Neural cell (in vitro differentiated cells): ENCODE measurements around the gene COX6B2. TPM values are rescaled to one million over a fixed set of nuclear protein-coding genes. Genes with fewer than 3 reads are reported as not detected.

ENCODE experiments used
- H2AFZ ChIP-seq: fragments of 200-600, 300-800 bp; sonication (generic), shearing (Covaris generic); 2 replicates; pipeline ENCODE4 v1.6.0; 2014; ENCODE audit warnings: low read depth, mild to moderate bottlenecking, antibody characterized with exemption, low read length, moderate library complexity
- H3F3A ChIP-seq: fragments of 200-600 bp; shearing (Covaris generic); 2 replicates; pipeline ENCODE4 v1.6.1; 2016; ENCODE audit warnings: mild to moderate bottlenecking, moderate library complexity, mixed read lengths, antibody characterized with exemption, low read length; ENCODE audit not compliant: insufficient read depth, poor library complexity, severe bottlenecking
- H3K27ac ChIP-seq: fragments of 200-600, 300-800 bp; sonication (generic), shearing (Covaris generic); 2 replicates; pipeline ENCODE4 v1.5.1; 2014; ENCODE audit warnings: mild to moderate bottlenecking, low read length, moderate library complexity
- H3K27me3 ChIP-seq: fragments of 300-800, 200-600 bp; sonication (generic), shearing (Covaris generic); 2 replicates; pipeline ENCODE4 v1.6.0; 2014; ENCODE audit warnings: mild to moderate bottlenecking, low read depth, low read length, moderate library complexity; ENCODE audit not compliant: insufficient read depth
- H3K36me3 ChIP-seq: fragments of 300-800, 200-600 bp; sonication (generic), shearing (Covaris generic); 2 replicates; pipeline ENCODE4 v1.5.1; 2014; ENCODE audit warnings: mild to moderate bottlenecking, antibody characterized with exemption, low read length, moderate library complexity; ENCODE audit not compliant: insufficient read depth
- H3K4me2 ChIP-seq: fragments of 300-800, 200-600 bp; sonication (generic), shearing (Covaris generic); 2 replicates; pipeline ENCODE4 v1.6.0; 2014; ENCODE audit warnings: mild to moderate bottlenecking, low read length
- H3K4me3 ChIP-seq: fragments of 300-800, 200-600 bp; sonication (generic), shearing (Covaris generic); 2 replicates; pipeline ENCODE4 v1.5.1; 2014; ENCODE audit warnings: mild to moderate bottlenecking, low read length, moderate library complexity
- H3K79me2 ChIP-seq: fragments of 200-600 bp; shearing (Covaris generic); replicated peaks from 2 replicates; pipeline ENCODE4 v1.6.0; 2014; ENCODE audit warnings: mild to moderate bottlenecking, low read length, moderate library complexity; ENCODE audit not compliant: insufficient read depth
- H3K9ac ChIP-seq: fragments of 300-800, 200-600 bp; sonication (generic), shearing (Covaris generic); 2 replicates; pipeline ENCODE4 v1.6.1; 2016; ENCODE audit warnings: mild to moderate bottlenecking, low read length, mixed read lengths
- H3K9me2 ChIP-seq: fragments of 200-600 bp; shearing (Covaris generic); 2 replicates; pipeline ENCODE4 v1.6.1; 2016; ENCODE audit warnings: mild to moderate bottlenecking, low read length, mixed read lengths; ENCODE audit not compliant: insufficient read depth
- H3K9me3 ChIP-seq: fragments of 200-600, 300-800 bp; sonication (generic), shearing (Covaris generic); 2 replicates; pipeline ENCODE4 v1.6.1; 2016; ENCODE audit warnings: mild to moderate bottlenecking, mixed run types, low read length, moderate library complexity, mixed read lengths
- H4K20me1 ChIP-seq: fragments of 200-600 bp; shearing (Covaris generic); 2 replicates; pipeline ENCODE4 v1.6.1; 2016; ENCODE audit warnings: mild to moderate bottlenecking, mixed run types; ENCODE audit not compliant: insufficient read depth
- EP300 ChIP-seq: fragments of 450-650 bp; conservative IDR thresholded peaks from 2 replicates; pipeline ENCODE4 v1.6.1; 2014; ENCODE audit warnings: antibody characterized with exemption, mild to moderate bottlenecking, moderate library complexity; ENCODE audit not compliant: poor library complexity, severe bottlenecking
- EZH2 ChIP-seq: fragments of 200-600, 300-800 bp; shearing (Covaris generic), sonication (generic); IDR thresholded peaks from 2 replicates; pipeline ENCODE4 v1.6.1; 2014; ENCODE audit warnings: antibody characterized with exemption, low read length, borderline replicate concordance, mild to moderate bottlenecking; ENCODE audit not compliant: insufficient read depth, poor library complexity, severe bottlenecking
- MXI1 ChIP-seq: fragments of 450-650 bp; conservative IDR thresholded peaks from 2 replicates; pipeline ENCODE4 v1.6.1; 2014; ENCODE audit warnings: antibody characterized with exemption, mild to moderate bottlenecking; ENCODE audit not compliant: poor library complexity, severe bottlenecking
- POLR2AphosphoS5 ChIP-seq: IDR thresholded peaks from 2 replicates; pipeline ENCODE4 v1.6.1; 2012
- RAD21 ChIP-seq: fragments of 450-650 bp; conservative IDR thresholded peaks from 2 replicates; pipeline ENCODE4 v1.6.1; 2014; ENCODE audit warnings: antibody characterized with exemption, mild to moderate bottlenecking, moderate library complexity
- REST ChIP-seq: IDR thresholded peaks from 2 replicates; pipeline ENCODE4 v1.6.1; 2012; ENCODE audit warnings: borderline replicate concordance
- SMC3 ChIP-seq: fragments of 450-650 bp; conservative IDR thresholded peaks from 2 replicates; pipeline ENCODE4 v1.6.1; 2014; ENCODE audit warnings: antibody characterized with exemption, mild to moderate bottlenecking, moderate library complexity; ENCODE audit not compliant: poor library complexity
- TAF1 ChIP-seq: IDR thresholded peaks from 2 replicates; pipeline ENCODE4 v1.6.1; 2012; ENCODE audit warnings: low read depth
- polyA plus RNA-seq: library from polyadenylated mRNA; depleted of rRNA; stranded (reverse); fragments of >200 nt; gene quantifications from 2 replicates; pipeline ENCODE4 v1.2.3, GENCODE V29; 2014
- TF ChIP-seq, protein P1 (sequence below): fragments of 450-650 bp; IDR thresholded peaks from 2 replicates; pipeline ENCODE4 v1.5.1; 2014; ENCODE audit warnings: antibody characterized with exemption, mild to moderate bottlenecking, moderate library complexity; ENCODE audit not compliant: poor library complexity, severe bottlenecking

COX6B2 gene
- polyA plus RNA-seq, 1 donor from 2014 or later: 0.17 TPM

GRCh38 chr19:55311397-55311796 is 43.1 kb downstream of the COX6B2 start:
- Histone ChIP-seq H3K9me2 (no peaks in the 10 kb centered on the region), H3K9ac (no peak overlapping the region), H3K4me3 (no peak overlapping the region), H3K36me3 (no peaks in the 10 kb centered on the region), H3K27me3 (no peaks in the 10 kb centered on the region), H4K20me1 (no peaks in the 10 kb centered on the region), H3K4me2 (no peak overlapping the region), H3K79me2 (no peaks in the 10 kb centered on the region), H2AFZ (no peak overlapping the region), H3K9me3 (no peaks in the 10 kb centered on the region), H3K27ac (no peak overlapping the region), H3F3A (no peaks in the 10 kb centered on the region)
- TF ChIP-seq SMC3 (no peak), EP300 (no peak), TAF1 (no peak), MXI1 (no peak)
- TF ChIP-seq, protein P1, sequence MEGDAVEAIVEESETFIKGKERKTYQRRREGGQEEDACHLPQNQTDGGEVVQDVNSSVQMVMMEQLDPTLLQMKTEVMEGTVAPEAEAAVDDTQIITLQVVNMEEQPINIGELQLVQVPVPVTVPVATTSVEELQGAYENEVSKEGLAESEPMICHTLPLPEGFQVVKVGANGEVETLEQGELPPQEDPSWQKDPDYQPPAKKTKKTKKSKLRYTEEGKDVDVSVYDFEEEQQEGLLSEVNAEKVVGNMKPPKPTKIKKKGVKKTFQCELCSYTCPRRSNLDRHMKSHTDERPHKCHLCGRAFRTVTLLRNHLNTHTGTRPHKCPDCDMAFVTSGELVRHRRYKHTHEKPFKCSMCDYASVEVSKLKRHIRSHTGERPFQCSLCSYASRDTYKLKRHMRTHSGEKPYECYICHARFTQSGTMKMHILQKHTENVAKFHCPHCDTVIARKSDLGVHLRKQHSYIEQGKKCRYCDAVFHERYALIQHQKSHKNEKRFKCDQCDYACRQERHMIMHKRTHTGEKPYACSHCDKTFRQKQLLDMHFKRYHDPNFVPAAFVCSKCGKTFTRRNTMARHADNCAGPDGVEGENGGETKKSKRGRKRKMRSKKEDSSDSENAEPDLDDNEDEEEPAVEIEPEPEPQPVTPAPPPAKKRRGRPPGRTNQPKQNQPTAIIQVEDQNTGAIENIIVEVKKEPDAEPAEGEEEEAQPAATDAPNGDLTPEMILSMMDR: no peak

- H3F3A ChIP-seq: no peaks in the 10 kb centered on the region
These were observed 44.0 kb downstream of the COX6B2 start for GRCh38 chr19:55310498-55310897.

More at GRCh38 chr19:55310498-55310897, 44.0 kb downstream of the COX6B2 start:
- Histone ChIP-seq H3K36me3 (no peaks in the 10 kb centered on the region), H4K20me1 (no peaks in the 10 kb centered on the region), H3K79me2 (no peaks in the 10 kb centered on the region), H3K9ac (no peak overlapping the region), H3K27ac (no peak overlapping the region), H3K9me2 (no peaks in the 10 kb centered on the region), H3K4me3 (no peak overlapping the region), H3K9me3 (no peaks in the 10 kb centered on the region), H2AFZ (no peak overlapping the region), H3K27me3 (no peaks in the 10 kb centered on the region), H3K4me2 (no peak overlapping the region)
- TF ChIP-seq EZH2 (no peak), EP300 (no peak), RAD21 (no peak), SMC3 (no peak), TAF1 (no peak), POLR2AphosphoS5 (no peak), MXI1 (no peak), REST (no peak)
- TF ChIP-seq, protein P1: no peak
